Measurements from ENCODE around the gene ADH1B.

GRCh38 chr4:99275885-99276284 is 45.3 kb downstream of the ADH1B start:
- TF ChIP-seq CTCF (conservative IDR thresholded peaks at IDR 0.05; ENCODE audit: low read depth, low read length) (no peak), EZH2 (IDR thresholded peaks at IDR 0.05; ENCODE audit: low read length, unreplicated experiment) (no peak), EZH2phosphoT487 (IDR thresholded peaks at IDR 0.05; ENCODE audit: borderline replicate concordance, low read length) (no peak)
